HCT116 (cell line): ENCODE data around the gene HNMT. TPM values are rescaled to one million over a fixed set of nuclear protein-coding genes. Genes with fewer than 3 reads are reported as not detected.

Experiments
- ATAC-seq: fragments of 200-7000 bp; cut with Tn5 transposase; 2 replicates; pipeline ENCODE4 v1.9.1; 2020; ENCODE audit warnings: mild to moderate bottlenecking, moderate library complexity
- BruUV-seq: library from RNA; stranded (reverse); fragments of 400-500 nt; replicated peaks from 2 replicates; lab custom pipeline; 2021; lab: Mats Ljungman, UMichigan
- CTCF ChIA-PET: fragments of 300-600 bp; sonication (Branson Sonifier 250); formaldehyde crosslinking; loops from one replicate; lab custom pipeline; 2021; ENCODE audit warnings: antibody characterized with exemption; lab: Charles Lee
- POLR2A ChIA-PET: fragments of 300-600, 350-600 bp; sonication (Branson Sonifier 250); formaldehyde crosslinking; loops from one replicate; lab custom pipeline; 2021; ENCODE audit warnings: antibody characterized with exemption; lab: Charles Lee
- RAD21 ChIA-PET, 2 experiments: fragments of 300-600 bp; sonication (Branson Sonifier 250); formaldehyde crosslinking; loops; one replicate each; lab custom pipeline; 2023; ENCODE audit warnings: low total read pairs in 2 of 2; ENCODE audit not compliant: uncharacterized antibody in 2 of 2, unreplicated experiment in 2 of 2, low non-redundant PET in 1 of 2; lab: Charles Lee
- DNase-seq: peaks from one replicate; pipeline ENCODE4 v3.0.0-alpha.2; 2010; ENCODE audit warnings: low read depth, low spot score
- H2AFZ ChIP-seq: fragments of 200-600 bp; shearing (Covaris generic), sonication (generic); 2 replicates; pipeline ENCODE4 v1.6.1; 2017; ENCODE audit warnings: low read depth, mixed run types, mixed read lengths, antibody characterized with exemption, low read length; ENCODE audit not compliant: poor library complexity, severe bottlenecking
- H3K27ac ChIP-seq: 2 replicates; pipeline ENCODE4 v1.5.1; 2012; ENCODE audit warnings: low read depth, low read length
- H3K27me3 ChIP-seq: fragments of 200-600 bp; sonication (generic); 2 replicates; pipeline ENCODE4 v1.6.1; 2016; ENCODE audit warnings: mixed run types, low read length, mixed read lengths; ENCODE audit not compliant: insufficient read depth
- H3K36me3 ChIP-seq, 2 experiments: fragments of 200-500 bp in 1 of 2; fragments of 200-600 bp in 1 of 2; sonication (Bioruptor generic) in 1 of 2; sonication (generic) in 1 of 2; 2 replicates each; pipeline versions ENCODE4 v1.5.1 to v1.6.1; 2014 to 2016; ENCODE audit warnings: low read length in 2 of 2, inconsistent platforms in 1 of 2, mixed read lengths in 1 of 2, mixed run types in 1 of 2; ENCODE audit not compliant: insufficient read depth in 2 of 2, control insufficient read depth in 1 of 2
- H3K4me1 ChIP-seq, 2 experiments: fragments of 200-600 bp in 1 of 2; sonication (generic) in 1 of 2; 2 replicates each; pipeline versions ENCODE4 v1.5.1 to v1.6.1; 2012 to 2017; ENCODE audit warnings: low read length in 2 of 2, inconsistent platforms in 1 of 2, mild to moderate bottlenecking in 1 of 2, mixed read lengths in 1 of 2, mixed run types in 1 of 2, moderate library complexity in 1 of 2; ENCODE audit not compliant: insufficient read depth in 2 of 2, control insufficient read depth in 1 of 2
- H3K4me2 ChIP-seq: fragments of 200-600 bp; sonication (generic); 2 replicates; pipeline ENCODE4 v1.6.1; 2017; ENCODE audit warnings: mixed run types, low read length, mixed read lengths
- H3K4me3 ChIP-seq, 2 experiments: fragments of 200-600 bp in 1 of 2; sonication (generic) in 1 of 2; replicated peaks in 1 of 2; 2 replicates each; pipeline ENCODE4 v1.5.1; 2011 to 2016; ENCODE audit warnings: low read length in 2 of 2, control low read depth in 1 of 2, low read depth in 1 of 2, mild to moderate bottlenecking in 1 of 2, mixed read lengths in 1 of 2, mixed run types in 1 of 2
- H3K79me2 ChIP-seq: fragments of 200-600 bp; sonication (generic); 2 replicates; pipeline ENCODE4 v1.6.1; 2017; ENCODE audit warnings: mild to moderate bottlenecking, mixed run types, low read length, moderate library complexity, mixed read lengths; ENCODE audit not compliant: insufficient read depth
- H3K9ac ChIP-seq: fragments of 200-600 bp; sonication (generic); 2 replicates; pipeline ENCODE4 v1.6.1; 2016; ENCODE audit warnings: low read length, mixed read lengths
- H3K9me2 ChIP-seq: fragments of 200-600 bp; sonication (generic), shearing (Covaris generic); 2 replicates; pipeline ENCODE4 v1.6.1; 2017; ENCODE audit warnings: mixed run types, mild to moderate bottlenecking, moderate library complexity; ENCODE audit not compliant: insufficient read depth
- H3K9me3 ChIP-seq, 2 experiments: fragments of 200-500 bp in 1 of 2; fragments of 200-600 bp in 1 of 2; sonication (Bioruptor generic) in 1 of 2; sonication (generic) in 1 of 2; 2 replicates each; pipeline ENCODE4 v1.6.1; 2014 to 2017; ENCODE audit warnings: low read length in 2 of 2, mixed read lengths in 2 of 2, inconsistent platforms in 1 of 2, low read depth in 1 of 2, mild to moderate bottlenecking in 1 of 2, mixed run types in 1 of 2, moderate library complexity in 1 of 2; ENCODE audit not compliant: control insufficient read depth in 1 of 2, insufficient read depth in 1 of 2
- H4K20me1 ChIP-seq: fragments of 200-600 bp; sonication (generic), shearing (Covaris generic); 2 replicates; pipeline ENCODE4 v1.6.1; 2017; ENCODE audit warnings: mixed run types, mild to moderate bottlenecking, moderate library complexity; ENCODE audit not compliant: insufficient read depth
- CBX3 ChIP-seq: IDR thresholded peaks from 2 replicates; pipeline ENCODE4 v1.6.1; 2012; ENCODE audit warnings: low read depth
- CEBPB ChIP-seq: IDR thresholded peaks from 2 replicates; pipeline ENCODE4 v1.6.1; 2012; ENCODE audit warnings: low read depth
- EGR1 ChIP-seq: IDR thresholded peaks from 2 replicates; pipeline ENCODE4 v1.6.1; 2012; ENCODE audit warnings: low read depth
- EZH2 ChIP-seq: fragments of 200-600 bp; sonication (generic); IDR thresholded peaks from 2 replicates; pipeline ENCODE4 v1.6.1; 2017; ENCODE audit warnings: antibody characterized with exemption, mixed run types
- EZH2phosphoT487 ChIP-seq: fragments of 200-600 bp; IDR thresholded peaks from 2 replicates; pipeline ENCODE4 v1.6.1; 2018; ENCODE audit warnings: antibody characterized with exemption, borderline replicate concordance
- POLR2AphosphoS5 ChIP-seq: IDR thresholded peaks from 2 replicates; pipeline ENCODE4 v1.6.1; 2011; ENCODE audit warnings: mild to moderate bottlenecking, low read depth, low read length, moderate library complexity
- SIN3A ChIP-seq: IDR thresholded peaks from 2 replicates; pipeline ENCODE4 v1.6.1; 2012; ENCODE audit warnings: low read depth
- SRF ChIP-seq: IDR thresholded peaks from 2 replicates; pipeline ENCODE4 v1.6.1; 2012; ENCODE audit warnings: low read depth
- TCF7L2 ChIP-seq: IDR thresholded peaks from 2 replicates; pipeline ENCODE4 v1.7.0; 2011; ENCODE audit warnings: borderline replicate concordance, inconsistent platforms; ENCODE audit not compliant: insufficient read depth, insufficient read length; ENCODE audit errors: extremely low read depth
- YY1 ChIP-seq: IDR thresholded peaks from 2 replicates; pipeline ENCODE4 v1.6.1; 2011; ENCODE audit warnings: low read length, low read depth, moderate library complexity, mild to moderate bottlenecking; ENCODE audit not compliant: insufficient replicate concordance; ENCODE audit errors: extremely low read depth
- ZFX ChIP-seq: fragments of 450-650 bp; IDR thresholded peaks from 2 replicates; pipeline ENCODE4 v1.6.1; 2017
- ZNF274 ChIP-seq: fragments of 200-500 bp; sonication (Bioruptor generic); IDR thresholded peaks from 2 replicates; pipeline ENCODE4 v1.6.1; 2014; ENCODE audit warnings: mild to moderate bottlenecking, low read depth, low read length, inconsistent platforms
- intact Hi-C: fragments of 100-400 bp; cut with micrococcal nuclease; formaldehyde crosslinking; loops from 2 replicates; pipeline ENCODE4 v1.10.0; 2022
- total RNA-seq: library from RNA; stranded (reverse); gene quantifications from one replicate; pipeline ENCODE4 v1.2.1, GENCODE V29; 2021; ENCODE audit not compliant: unreplicated experiment
- TF ChIP-seq, protein P1 (sequence below): IDR thresholded peaks from 2 replicates; pipeline ENCODE4 v1.6.1; 2012; ENCODE audit warnings: low read depth
- TF ChIP-seq, protein P2 (sequence below): IDR thresholded peaks from 2 replicates; pipeline ENCODE4 v1.6.1; 2012
- TF ChIP-seq, protein P3 (sequence below), 3 experiments: fragments of 200-600 bp in 1 of 3; sonication (generic) in 1 of 3; IDR thresholded peaks in 2 of 3; conservative IDR thresholded peaks in 1 of 3; 2 replicates each; pipeline ENCODE4 v1.5.1; 2012 to 2017; ENCODE audit warnings: low read depth in 2 of 3, low read length in 2 of 3, antibody characterized with exemption in 1 of 3, borderline replicate concordance in 1 of 3, control low read depth in 1 of 3, mild to moderate bottlenecking in 1 of 3, mixed read lengths in 1 of 3, mixed run types in 1 of 3, moderate library complexity in 1 of 3; ENCODE audit not compliant: insufficient read depth in 1 of 3

HNMT gene
- total RNA-seq, 1 experiment from 2014 or later: not detected

DNA sequence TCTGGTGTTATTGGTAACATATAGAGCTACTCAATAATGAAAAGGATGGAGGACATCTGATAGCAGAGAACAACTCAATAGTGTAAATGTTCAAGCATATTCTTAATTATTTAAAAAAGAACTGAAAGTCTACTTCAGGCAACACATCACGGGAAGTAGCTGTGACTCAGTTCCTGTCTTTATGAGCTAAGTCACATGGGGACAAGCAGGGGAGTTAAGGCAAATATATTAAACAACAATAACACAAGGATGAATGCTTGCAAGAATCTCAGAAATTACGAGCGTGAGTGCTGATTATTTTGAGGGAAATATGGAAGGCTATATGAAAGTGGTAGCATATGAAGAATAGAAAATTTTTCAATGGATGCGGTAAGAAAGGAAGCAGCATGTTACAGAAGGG lies 4.0 kb upstream of the HNMT start:
- H3K9me3 ChIP-seq: no peaks in the 10 kb centered on the region
- no peak overlapping the region for H2AFZ ChIP-seq
- no peaks in the 10 kb centered on the region for H3K9me2 ChIP-seq
- no peaks in the 10 kb centered on the region for H3K27me3 ChIP-seq
- RAD21 ChIA-PET: no interaction called here
- no peak for TF ChIP-seq SIN3A
- TF ChIP-seq POLR2AphosphoS5: no peak
- TF ChIP-seq TCF7L2: no peak
- TF ChIP-seq SRF: no peak
- TF ChIP-seq EGR1: no peak
- TF ChIP-seq EZH2phosphoT487: no peak
- TF ChIP-seq, all 23 proteins: peak for 0
- Histone ChIP-seq H3K9ac (no peak overlapping the region), H3K36me3 (no peaks in the 10 kb centered on the region), H3K4me2 (no peak overlapping the region), H3K27ac (no peak overlapping the region), H3K79me2 (no peaks in the 10 kb centered on the region), H3K4me3 (no peak overlapping the region), H3K4me1 (peaks cover 0 to 5% of the 10 kb centered on the region in 2 experiments; a peak in 2 of 4 replicates), H4K20me1 (no peaks in the 10 kb centered on the region)
- ChIA-PET POLR2A (no interaction called here), CTCF (no interaction called here)
- ATAC-seq (no peak), DNase-seq (no peak)
- intact Hi-C loops: no loop called here
- BruUV-seq: no TSS peak

DNA sequence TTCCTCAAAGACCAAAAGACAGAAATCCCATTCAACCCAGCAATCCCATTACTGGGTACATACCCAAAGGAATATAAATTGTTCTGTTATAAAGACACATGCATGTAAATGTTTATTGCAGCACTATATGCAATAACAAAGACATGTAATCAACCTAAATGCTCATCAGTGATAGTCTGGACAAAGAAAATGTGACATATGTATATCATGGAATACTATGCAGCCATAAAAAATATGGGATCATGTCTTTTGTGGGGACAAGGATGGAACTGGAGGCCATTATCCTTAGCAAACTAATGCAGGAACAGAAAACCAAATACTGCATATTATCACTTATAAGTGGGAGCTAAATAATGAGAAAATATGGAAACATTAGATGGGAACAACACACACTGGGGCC lies 2.7 kb upstream of the HNMT start:
- H3K4me2 ChIP-seq: no peak overlapping the region
- ChIA-PET CTCF (no interaction called here), POLR2A (no interaction called here), RAD21 (no interaction called here)
- no peaks in the 10 kb centered on the region for H3K27me3 ChIP-seq
- H3K9me2 ChIP-seq: no peaks in the 10 kb centered on the region
- no peaks in the 10 kb centered on the region for H4K20me1 ChIP-seq
- TF ChIP-seq POLR2AphosphoS5 (no peak), ZFX (no peak), EZH2 (no peak), CEBPB (no peak), ZNF274 (no peak), SIN3A (no peak), CBX3 (no peak), YY1 (no peak)
- TF ChIP-seq, protein P1, sequence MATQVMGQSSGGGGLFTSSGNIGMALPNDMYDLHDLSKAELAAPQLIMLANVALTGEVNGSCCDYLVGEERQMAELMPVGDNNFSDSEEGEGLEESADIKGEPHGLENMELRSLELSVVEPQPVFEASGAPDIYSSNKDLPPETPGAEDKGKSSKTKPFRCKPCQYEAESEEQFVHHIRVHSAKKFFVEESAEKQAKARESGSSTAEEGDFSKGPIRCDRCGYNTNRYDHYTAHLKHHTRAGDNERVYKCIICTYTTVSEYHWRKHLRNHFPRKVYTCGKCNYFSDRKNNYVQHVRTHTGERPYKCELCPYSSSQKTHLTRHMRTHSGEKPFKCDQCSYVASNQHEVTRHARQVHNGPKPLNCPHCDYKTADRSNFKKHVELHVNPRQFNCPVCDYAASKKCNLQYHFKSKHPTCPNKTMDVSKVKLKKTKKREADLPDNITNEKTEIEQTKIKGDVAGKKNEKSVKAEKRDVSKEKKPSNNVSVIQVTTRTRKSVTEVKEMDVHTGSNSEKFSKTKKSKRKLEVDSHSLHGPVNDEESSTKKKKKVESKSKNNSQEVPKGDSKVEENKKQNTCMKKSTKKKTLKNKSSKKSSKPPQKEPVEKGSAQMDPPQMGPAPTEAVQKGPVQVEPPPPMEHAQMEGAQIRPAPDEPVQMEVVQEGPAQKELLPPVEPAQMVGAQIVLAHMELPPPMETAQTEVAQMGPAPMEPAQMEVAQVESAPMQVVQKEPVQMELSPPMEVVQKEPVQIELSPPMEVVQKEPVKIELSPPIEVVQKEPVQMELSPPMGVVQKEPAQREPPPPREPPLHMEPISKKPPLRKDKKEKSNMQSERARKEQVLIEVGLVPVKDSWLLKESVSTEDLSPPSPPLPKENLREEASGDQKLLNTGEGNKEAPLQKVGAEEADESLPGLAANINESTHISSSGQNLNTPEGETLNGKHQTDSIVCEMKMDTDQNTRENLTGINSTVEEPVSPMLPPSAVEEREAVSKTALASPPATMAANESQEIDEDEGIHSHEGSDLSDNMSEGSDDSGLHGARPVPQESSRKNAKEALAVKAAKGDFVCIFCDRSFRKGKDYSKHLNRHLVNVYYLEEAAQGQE: no peak
- TF ChIP-seq, protein P2, sequence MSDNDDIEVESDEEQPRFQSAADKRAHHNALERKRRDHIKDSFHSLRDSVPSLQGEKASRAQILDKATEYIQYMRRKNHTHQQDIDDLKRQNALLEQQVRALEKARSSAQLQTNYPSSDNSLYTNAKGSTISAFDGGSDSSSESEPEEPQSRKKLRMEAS: no peak
- TF ChIP-seq, protein P3, sequence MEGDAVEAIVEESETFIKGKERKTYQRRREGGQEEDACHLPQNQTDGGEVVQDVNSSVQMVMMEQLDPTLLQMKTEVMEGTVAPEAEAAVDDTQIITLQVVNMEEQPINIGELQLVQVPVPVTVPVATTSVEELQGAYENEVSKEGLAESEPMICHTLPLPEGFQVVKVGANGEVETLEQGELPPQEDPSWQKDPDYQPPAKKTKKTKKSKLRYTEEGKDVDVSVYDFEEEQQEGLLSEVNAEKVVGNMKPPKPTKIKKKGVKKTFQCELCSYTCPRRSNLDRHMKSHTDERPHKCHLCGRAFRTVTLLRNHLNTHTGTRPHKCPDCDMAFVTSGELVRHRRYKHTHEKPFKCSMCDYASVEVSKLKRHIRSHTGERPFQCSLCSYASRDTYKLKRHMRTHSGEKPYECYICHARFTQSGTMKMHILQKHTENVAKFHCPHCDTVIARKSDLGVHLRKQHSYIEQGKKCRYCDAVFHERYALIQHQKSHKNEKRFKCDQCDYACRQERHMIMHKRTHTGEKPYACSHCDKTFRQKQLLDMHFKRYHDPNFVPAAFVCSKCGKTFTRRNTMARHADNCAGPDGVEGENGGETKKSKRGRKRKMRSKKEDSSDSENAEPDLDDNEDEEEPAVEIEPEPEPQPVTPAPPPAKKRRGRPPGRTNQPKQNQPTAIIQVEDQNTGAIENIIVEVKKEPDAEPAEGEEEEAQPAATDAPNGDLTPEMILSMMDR (IDR thresholded peaks at IDR 0.05 in 2 of 3, conservative IDR thresholded peaks at IDR 0.05 in 1 of 3; ENCODE audit: borderline replicate concordance in 1 of 3, insufficient read depth in 1 of 3, low read depth in 2 of 3, low read length in 2 of 3): no peak
- no peak overlapping the region for H3K9ac ChIP-seq
- H3K9me3 ChIP-seq: no peaks in the 10 kb centered on the region
- H2AFZ ChIP-seq: no peak overlapping the region
- no peak overlapping the region for H3K27ac ChIP-seq
- H3K36me3 ChIP-seq: no peaks in the 10 kb centered on the region
- no peak for ATAC-seq
- DNase-seq: no peak
- no TSS peak for BruUV-seq
- intact Hi-C loops: no loop called here
- peaks cover 0 to 5% of the 10 kb centered on the region in 2 experiments; a peak in 2 of 4 replicates for H3K4me1 ChIP-seq
- H3K4me3 ChIP-seq: no peak overlapping the region
- no peaks in the 10 kb centered on the region for H3K79me2 ChIP-seq
